Ishikawa (cell line): ENCODE data around the gene C9.

ENCODE experiments used
- CEBPB ChIP-seq: IDR thresholded peaks from 2 replicates; pipeline ENCODE4 v1.6.1; 2012
- CREB1 ChIP-seq: IDR thresholded peaks from 2 replicates; pipeline ENCODE4 v1.6.1; 2012; ENCODE audit warnings: low read depth
- EGR1 ChIP-seq: IDR thresholded peaks from 2 replicates; pipeline ENCODE4 v1.6.1; 2012
- EP300 ChIP-seq: IDR thresholded peaks from 2 replicates; pipeline ENCODE4 v1.6.1; 2012; ENCODE audit warnings: borderline replicate concordance
- FOXM1 ChIP-seq: IDR thresholded peaks from 2 replicates; pipeline ENCODE4 v1.6.1; 2012; ENCODE audit warnings: low read depth, borderline replicate concordance
- NFIC ChIP-seq: IDR thresholded peaks from 2 replicates; pipeline ENCODE4 v1.6.1; 2012
- RAD21 ChIP-seq: IDR thresholded peaks from 2 replicates; pipeline ENCODE4 v1.6.1; 2012; ENCODE audit warnings: low read depth
- REST ChIP-seq: IDR thresholded peaks from 2 replicates; pipeline ENCODE4 v1.6.1; 2012; ENCODE audit warnings: low read depth, mild to moderate bottlenecking
- TAF1 ChIP-seq: IDR thresholded peaks from 2 replicates; pipeline ENCODE4 v1.6.1; 2012; ENCODE audit warnings: low read depth, mild to moderate bottlenecking
- TCF12 ChIP-seq: IDR thresholded peaks from 2 replicates; pipeline ENCODE4 v1.6.1; 2012; ENCODE audit warnings: low read depth
- ZBTB7A ChIP-seq: IDR thresholded peaks from 2 replicates; pipeline ENCODE4 v1.6.1; 2012; ENCODE audit warnings: low read depth
- TF ChIP-seq, protein P1 (sequence below): IDR thresholded peaks from 2 replicates; pipeline ENCODE4 v1.6.1; 2012

- no peak for TF ChIP-seq ZBTB7A
- TF ChIP-seq TAF1, result no peak
- no peak for TF ChIP-seq RAD21
- TF ChIP-seq, protein P1, sequence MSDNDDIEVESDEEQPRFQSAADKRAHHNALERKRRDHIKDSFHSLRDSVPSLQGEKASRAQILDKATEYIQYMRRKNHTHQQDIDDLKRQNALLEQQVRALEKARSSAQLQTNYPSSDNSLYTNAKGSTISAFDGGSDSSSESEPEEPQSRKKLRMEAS, result no peak
- TF ChIP-seq TCF12, result no peak
- no peak for TF ChIP-seq CEBPB
- TF ChIP-seq EP300, result no peak
- TF ChIP-seq EGR1, result no peak
- no peak for TF ChIP-seq FOXM1
- no peak for TF ChIP-seq CREB1
- TF ChIP-seq NFIC, result no peak
- no peak for TF ChIP-seq REST
Observed at GRCh38 chr5:39264528-39264927, 99.8 kb downstream of the C9 start.
